Activated effector memory CD4-positive, alpha-beta T cell treated with Interleukin-2 at 50 U/mL for 16 hours (primary cell): ENCODE measurements around the gene JMJD4.
A peak's percentile ranks its signal among the peaks of the same experiment; 100 is the strongest.

Source experiments
- DNase-seq: peaks from one replicate; pipeline ENCODE4 v3.0.0-alpha.2; 2020

Gene JMJD4

GRCh38 chr1:227749225-227749624 is 14.1 kb upstream of the JMJD4 start:
- no peak for DNase-seq

- DNase-seq: peak; percentile 35
Measured at GRCh38 chr1:227748496-227749182, 13.5 kb upstream of the JMJD4 start.

DNA sequence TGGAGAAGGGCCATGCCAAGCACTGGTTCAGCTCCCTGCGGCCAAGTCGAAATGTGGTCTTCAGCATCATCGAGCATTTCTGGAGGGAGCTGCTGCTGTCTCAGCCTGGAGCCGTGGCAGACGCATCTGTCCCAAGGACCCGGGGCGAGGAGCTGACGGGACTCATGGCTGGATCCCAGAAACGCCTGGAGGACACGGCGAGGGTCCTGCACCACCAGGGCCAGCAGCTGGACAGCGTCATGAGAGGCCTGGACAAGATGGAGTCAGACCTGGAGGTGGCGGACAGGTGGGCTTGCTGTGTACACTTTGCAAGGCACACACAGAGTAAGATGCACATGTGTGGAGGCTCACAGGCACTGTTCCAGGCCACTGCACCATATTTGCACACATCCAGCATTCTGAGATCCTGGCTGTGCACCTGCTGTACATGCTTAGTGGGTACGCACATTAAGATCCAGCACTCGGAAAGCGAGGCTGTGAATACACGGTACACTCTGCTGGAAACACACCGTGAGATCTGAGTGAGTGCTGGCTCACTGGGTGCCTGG is 12.9 kb upstream of the JMJD4 start:
- no peak for DNase-seq

- DNase-seq: no peak
Measured at GRCh38 chr1:227747382-227747781, 12.3 kb upstream of the JMJD4 start.

GRCh38 chr1:227746676-227747075 is 11.6 kb upstream of the JMJD4 start:
- DNase-seq: no peak

- no peak for DNase-seq
Measured at GRCh38 chr1:227745568-227746265, 10.6 kb upstream of the JMJD4 start.

DNA sequence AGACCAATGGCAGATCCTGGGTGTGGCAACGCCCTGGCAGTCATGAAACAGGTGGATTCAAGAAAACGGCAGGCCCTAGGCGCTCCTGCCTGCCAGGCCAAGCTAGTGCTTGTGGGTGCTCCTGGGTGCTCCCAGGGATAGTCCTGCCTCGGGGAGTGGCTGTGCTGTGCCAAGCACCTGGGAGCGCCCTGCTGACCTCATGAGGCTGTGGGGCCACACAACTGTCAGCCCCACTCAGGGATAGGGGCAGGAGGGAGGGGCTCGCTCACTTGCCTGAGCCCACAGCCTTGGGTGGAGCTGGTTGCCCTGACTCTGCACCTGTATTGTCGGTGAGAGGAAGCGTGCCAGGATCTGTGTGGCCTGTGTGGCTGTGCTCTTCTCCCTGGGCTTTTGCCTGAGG is 9.6 kb upstream of the JMJD4 start:
- DNase-seq: no peak

- DNase-seq: no peak
Measured at GRCh38 chr1:227742738-227743715, 7.9 kb upstream of the JMJD4 start.

- no peak for DNase-seq
Measured at GRCh38 chr1:227741166-227741870, 6.2 kb upstream of the JMJD4 start.

DNA sequence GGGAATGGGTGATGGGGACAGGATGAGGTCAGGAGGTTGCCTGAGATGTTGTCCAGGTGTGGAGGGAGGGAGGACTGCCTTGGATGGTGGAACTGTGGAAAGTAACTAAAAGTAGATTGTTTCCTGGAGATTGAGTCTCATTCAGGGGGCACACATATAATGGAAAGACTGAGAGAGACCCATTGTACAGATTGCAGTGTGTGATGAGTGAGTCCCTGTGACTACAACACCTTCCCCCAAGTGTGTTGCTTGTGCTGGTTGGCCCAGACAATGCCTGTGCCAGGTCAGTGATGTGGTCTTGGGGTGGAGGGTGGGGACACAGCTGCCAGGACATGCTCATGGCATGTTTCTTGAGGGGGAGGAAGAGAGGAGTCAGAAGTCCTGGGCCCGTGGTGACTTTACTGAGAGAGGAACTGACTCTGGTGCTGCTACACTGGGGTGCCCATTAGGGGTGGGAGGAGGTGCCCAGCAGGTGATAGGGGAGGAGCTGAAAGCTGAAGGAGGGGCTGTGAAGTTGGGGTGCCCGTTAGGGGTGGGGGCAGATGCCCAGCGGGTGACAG is 5.4 kb upstream of the JMJD4 start:
- no peak for DNase-seq

DNA sequence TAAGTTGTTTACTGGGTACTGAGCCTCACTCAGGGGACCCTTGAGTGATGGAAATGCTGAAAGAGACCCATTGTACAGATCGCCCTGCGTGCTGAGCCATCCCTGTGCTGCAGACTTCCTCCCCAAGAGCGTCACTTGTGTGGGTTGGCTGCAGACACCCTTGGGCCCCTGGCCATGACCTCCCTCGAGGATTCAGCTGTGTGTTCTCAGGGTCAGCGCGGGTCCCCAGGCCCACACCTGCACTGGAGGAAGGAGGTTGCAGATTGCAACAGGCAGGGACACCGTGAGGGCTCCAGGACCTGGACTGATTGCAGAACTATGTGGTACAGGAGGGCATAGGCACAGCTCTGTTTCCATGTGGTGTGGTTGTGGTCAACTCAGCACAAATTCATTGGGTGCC is 4.5 kb upstream of the JMJD4 start:
- no peak for DNase-seq

DNA sequence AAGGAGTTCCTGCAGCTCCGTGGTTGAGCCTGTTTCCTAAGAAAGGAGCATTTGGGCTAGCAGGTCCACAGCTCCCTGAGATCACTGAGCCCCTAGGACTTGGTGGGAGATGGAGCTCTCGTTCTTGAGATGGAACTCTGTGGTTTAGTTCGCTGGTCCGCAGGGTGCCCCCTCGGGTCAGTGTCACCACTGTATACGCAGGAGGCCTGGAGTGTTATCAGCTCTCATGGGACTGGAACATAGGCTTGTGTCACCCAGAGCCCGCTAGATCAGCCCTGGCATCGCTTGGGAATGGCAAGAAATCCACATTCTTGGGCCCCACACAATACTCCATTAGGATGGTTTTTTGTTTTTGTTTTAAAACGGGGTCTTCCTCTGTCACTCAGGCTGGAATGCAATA is 3.7 kb upstream of the JMJD4 start:
- no peak for DNase-seq

DNA sequence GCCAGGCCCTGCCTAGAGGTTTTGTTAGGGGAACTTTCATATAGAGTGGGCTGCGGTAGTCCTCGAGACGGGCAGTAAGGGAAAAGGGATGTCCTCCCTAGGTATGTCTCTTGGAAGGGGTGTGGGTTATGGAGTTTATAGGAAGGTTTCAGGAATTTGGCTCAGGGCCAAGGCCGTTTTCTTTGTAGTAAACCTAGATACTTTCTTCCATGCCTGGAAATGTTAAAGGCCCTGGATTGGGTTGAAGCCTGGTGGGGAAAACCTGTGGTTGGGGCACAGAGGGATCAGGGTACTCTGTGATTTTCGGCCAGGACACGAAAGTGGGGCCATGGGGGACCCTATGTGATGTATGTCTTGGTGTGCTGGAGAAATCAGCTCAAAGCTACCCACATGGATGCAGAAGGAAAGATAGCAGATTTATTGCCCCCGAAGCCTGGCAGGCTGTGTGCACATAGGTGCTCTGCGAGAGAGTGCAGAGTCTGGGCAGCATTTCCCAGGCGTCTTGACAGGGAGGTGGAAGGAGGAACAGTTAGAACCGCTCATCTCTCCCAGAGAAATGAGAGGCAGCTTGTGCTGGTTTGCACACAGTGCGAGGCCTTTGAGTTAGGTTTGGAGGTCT is 1.8 kb upstream of the JMJD4 start:
- no peak for DNase-seq

DNA sequence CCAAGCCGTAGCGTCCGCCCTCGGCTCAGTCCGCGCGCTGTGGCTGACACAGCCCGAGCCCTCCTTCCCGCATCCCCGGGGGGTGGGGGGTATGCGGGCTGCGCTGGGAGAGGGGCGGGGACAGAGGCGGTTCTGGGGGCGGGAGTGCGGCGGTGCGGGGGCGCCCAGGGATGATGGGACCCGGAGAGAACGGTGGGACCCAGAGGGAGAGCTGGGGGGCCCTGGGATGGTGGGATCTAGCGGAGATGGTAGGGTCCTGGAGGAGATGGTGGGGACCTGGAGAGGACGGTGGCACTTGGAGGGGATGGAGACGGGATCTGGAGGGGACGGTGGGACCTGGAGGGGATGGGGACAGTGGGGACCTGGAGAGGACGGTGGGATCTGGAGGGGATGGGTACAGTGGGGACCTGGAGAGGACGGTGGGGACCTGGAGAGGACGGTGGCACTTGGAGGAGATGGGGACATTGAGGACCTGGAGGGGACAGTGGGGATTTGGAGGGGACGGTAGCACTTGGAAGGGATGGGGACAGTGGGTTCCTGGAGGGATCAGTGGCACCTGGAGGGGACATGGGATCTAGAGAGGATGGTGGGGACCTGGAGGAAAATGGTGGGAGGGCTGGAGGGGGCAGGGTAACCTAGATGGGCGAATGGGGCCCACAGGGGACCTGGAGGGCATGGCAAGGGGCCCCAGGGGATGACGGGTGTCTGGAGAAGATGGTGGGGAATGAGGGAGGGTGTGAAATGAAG is 610 bp upstream of the JMJD4 start:
- DNase-seq: no peak

GRCh38 chr1:227734546-227734855 is 601 bp downstream of the JMJD4 start:
- DNase-seq: no peak

DNA sequence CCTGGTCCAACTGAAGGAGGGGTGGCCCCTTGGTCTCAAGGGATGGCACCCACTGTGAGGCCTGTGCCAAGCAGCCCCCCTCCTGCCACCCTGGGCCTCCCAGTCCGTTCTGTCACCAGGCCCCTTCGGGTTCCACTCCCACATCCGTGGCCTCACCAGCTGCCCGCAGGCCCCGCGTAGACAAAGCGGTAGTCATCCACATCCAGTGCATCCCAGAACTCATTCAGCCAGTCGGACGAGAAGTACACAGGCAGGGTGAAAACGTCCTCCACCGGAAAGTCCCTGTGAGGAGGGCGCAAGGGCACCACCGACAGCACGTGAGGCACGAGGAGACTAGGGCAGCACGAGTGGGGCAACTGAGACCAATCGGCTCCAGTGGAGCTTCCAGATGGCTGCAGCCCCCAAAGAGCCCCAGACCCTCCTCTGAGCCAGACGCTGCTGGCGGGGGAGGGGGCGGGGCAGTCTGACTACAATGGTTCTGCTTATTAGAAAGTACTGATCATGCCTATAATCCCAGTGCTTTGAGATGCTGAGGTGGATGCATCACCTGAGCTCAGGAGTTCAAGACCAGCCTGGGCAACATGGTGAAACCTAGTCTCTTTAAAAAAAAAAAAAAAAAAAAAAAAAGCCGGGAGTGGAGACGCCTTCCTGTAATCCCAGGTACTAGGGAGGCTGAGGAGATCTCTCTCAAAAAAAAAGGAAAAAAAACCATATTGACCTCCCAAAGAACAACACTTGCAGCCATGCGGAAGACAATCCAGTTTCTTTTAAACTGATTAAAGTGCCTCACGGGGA is 1.2 kb downstream of the JMJD4 start:
- DNase-seq: no peak

DNA sequence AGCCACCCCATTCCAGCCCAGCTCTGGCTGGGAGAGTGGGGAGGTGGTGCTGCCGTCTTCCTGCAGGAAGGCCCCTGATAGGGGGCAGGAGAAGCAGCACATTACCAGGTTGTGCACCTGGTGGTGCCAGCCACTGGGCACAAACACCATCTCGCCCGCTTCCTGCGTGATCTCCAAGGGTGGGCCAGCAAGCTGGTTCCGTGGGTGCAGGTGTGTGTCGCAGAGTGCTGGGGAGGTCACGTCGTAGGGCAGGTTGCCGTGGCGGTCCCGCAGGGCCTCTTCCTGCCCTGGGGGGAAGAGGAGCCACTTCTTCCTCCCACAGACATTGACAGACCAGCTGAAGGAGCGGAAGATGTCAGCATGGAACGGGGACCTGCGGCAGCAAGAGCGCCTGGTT is 1.8 kb downstream of the JMJD4 start:
- no peak for DNase-seq

DNA sequence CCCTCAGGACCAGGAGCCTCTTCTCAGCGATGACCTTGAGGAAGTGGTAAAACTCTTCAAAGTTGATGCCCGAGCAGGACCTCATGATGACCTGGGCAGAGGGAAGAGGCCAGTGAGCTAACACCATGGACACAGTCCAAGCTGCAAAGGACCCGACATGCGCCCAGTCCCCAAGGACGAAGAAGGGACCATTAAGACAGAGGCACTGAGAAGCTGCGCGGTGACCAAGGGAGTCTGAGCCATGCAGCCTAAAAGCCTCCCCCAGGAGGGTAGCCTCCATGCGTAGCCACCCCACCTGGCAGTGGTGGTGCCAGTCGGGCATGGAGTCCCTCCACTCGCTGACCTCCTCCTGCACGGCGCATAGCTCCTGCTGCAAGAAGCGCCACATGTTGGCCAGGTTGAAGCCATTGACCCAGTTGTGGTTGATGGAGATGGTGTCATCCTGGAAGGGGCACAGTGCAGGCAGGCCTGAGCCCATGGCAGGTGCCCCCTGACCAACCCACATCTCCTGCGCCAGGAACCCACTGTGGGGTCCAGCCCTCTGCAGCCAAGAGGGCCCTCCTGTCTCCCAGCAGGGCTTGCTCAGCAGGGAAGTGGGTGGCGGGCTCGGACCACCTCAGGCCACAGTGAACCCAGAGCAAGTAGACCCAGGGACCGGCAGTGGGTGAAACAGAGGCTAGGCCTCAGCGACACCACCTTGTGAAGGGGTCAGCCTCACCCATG is 2.4 kb downstream of the JMJD4 start:
- DNase-seq: no peak

- no peak for DNase-seq
Measured at GRCh38 chr1:227731696-227732585, 3.2 kb downstream of the JMJD4 start.
